ENCODE results near the gene NOX4.
"Not testable (repeated sequence)": the region's sequence is repeated elsewhere in the genome, so short reads cannot be mapped to it uniquely, and the experiment has no call there.

NOX4 gene

DNA sequence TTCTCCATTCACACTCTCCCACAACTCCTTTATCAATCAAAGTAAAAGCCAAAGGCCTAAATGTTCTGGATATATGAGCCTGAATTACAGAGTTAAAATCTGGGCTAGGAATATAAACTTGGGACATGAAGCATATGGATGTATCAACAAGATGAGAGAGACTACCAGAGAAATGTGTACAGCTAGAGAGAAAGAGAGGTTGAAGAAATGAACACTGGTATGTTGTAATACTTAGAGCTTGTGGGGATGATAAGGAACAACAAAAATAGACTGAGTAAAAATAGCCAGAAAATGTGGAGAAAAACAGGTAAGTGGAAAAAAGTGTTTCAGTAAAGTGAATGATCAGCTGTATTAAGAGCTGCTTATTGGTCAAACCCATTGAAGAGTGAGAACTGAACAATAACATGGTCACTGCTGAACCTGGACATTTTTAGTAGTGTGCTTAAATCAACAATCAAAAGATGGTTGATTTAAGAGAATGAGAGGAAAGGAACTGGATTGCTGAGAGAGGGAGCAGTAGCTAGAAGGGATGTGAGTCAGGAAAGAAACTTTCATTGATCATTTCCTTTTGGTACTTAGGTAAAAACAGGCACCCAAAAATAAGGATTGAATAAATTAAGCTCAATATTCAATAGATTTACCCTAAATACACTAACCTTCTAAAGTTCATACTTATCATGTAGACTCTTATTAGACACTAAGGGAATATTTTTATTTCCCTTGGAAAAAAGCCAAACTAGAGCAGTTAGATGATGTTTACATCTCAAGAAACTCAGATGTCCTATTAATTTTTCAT, 111.0 kb downstream of the NOX4 start:
- not testable (repeated sequence) for DNase-seq (ENCODE audit: low spot score)

DNA sequence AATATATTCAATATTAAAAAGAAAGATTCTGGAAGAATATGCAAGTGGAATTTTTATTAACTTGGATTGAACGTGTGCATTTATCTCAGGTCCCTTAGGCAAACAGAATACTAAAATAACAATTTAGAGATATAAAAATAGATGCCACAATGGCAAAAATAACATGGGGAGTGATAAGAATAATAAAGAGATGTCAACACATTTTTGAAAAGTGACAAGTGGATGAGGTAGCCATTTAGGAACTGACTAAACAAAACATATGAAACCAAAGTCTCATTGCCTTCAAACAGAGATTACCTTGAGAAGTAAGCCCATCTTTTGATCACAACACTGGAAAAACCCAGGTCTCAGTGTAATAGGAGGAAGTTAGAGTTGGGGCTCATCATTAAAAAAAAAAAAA, 112.2 kb downstream of the NOX4 start:
- not testable (repeated sequence) for DNase-seq (ENCODE audit: low spot score)

- DNase-seq (ENCODE audit: low spot score) = not testable (repeated sequence)
These were observed 121.8 kb downstream of the NOX4 start for GRCh38 chr11:89369356-89369755.

DNA sequence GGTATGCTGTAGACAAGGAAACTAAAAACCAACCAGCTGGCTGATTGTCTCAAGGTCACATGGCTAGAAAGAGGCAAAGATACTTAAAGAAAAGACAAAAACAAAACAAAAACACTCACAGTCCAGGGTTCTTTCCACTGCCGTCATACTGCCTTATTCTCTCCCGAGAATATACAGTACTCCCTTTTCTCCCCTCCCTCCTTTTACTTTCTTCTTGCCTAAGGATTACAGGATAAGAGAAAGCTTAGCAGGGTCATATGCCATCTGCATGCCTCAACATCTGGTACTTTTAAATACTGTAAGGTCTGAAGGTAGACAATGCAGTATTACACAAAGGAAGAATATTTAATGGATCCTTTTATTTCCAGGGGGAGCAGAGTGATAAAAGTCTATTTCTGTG, 126.3 kb downstream of the NOX4 start:
- not testable (repeated sequence) for DNase-seq (ENCODE audit: low spot score)

DNA sequence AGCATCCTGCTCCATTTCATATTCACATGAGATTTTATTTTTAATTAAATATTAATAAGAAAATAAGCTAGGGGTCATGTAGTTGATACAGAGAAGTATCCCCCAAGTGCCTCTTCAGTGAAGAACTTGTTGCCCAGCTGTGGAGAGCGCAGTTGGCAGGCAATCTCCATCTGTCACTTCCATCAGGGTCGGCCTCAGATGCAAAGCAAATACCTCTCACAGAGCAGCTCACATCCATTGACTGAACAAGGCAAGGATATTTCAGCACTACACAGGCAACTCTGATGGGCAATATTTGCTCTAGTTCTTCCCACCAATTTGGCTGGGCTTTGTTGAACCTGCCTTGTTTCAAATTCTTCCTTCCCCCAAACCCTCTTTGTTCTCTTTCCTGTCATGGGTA, 129.4 kb downstream of the NOX4 start:
- no peak for DNase-seq (ENCODE audit: low spot score)

DNA sequence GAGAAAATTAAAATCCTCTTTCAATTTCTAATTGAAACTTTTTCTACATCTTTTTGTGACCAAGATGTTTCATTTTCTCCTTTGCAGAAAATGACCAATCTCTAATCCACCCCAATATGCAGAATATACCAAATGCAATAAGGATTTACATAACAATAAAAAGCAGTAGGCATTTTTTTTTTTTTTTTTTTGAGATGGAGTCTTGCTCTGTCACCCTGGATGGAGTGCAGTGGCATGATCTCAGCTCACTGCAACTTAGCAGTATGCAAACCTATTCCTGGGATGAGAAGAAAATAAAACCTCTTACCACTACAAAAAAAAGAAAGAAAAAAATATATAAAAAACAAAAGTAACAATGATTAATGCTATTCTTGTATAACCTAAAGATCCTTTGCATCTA, 132.0 kb downstream of the NOX4 start:
- DNase-seq (ENCODE audit: low spot score) = not testable (repeated sequence)

- DNase-seq (ENCODE audit: low spot score) = no peak
These were observed 132.4 kb downstream of the NOX4 start for GRCh38 chr11:89358761-89359160.

DNA sequence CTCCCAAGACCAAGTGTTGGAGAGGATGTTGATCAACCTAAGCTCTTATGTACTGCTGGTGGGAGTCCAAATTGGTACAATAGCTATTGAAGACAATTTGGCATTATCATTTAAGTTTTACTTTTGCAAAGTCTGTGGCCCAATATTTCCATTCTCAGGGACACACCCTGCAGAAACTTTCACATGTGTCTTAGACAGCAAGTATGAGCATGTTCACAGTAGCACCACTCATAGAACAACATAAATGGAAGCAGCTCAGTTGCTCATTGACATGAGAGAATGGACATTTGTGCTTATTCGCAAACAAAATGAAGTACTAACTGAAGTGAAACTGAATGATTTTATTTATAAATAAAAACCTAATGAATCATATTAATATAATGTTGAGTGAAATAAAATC, 135.5 kb downstream of the NOX4 start:
- DNase-seq (ENCODE audit: low spot score) = no peak

DNA sequence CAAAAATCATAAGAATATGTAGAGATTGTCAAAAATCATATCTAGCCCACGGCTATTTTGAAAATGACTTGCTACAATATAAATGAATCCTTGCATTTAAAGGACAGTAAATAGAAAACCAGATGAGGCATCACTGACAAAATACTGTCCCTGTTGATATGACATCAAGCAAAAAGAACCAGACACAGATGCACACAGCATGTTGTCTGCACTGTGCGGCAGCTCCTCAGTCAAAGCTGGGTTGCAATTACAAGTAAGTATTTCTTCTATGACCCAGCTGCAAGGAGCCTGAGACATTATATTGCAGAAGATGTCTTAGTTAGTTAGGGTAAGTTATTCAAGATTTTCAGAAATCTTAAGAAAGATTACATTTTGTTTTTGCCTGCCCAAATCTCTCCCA, 136.7 kb downstream of the NOX4 start:
- not testable (repeated sequence) for DNase-seq (ENCODE audit: low spot score)

- no peak for DNase-seq (ENCODE audit: low spot score)
These were observed 144.1 kb downstream of the NOX4 start for GRCh38 chr11:89347071-89347470.

- DNase-seq (ENCODE audit: low spot score) = no peak
These were observed 144.6 kb downstream of the NOX4 start for GRCh38 chr11:89346601-89347000.

DNA sequence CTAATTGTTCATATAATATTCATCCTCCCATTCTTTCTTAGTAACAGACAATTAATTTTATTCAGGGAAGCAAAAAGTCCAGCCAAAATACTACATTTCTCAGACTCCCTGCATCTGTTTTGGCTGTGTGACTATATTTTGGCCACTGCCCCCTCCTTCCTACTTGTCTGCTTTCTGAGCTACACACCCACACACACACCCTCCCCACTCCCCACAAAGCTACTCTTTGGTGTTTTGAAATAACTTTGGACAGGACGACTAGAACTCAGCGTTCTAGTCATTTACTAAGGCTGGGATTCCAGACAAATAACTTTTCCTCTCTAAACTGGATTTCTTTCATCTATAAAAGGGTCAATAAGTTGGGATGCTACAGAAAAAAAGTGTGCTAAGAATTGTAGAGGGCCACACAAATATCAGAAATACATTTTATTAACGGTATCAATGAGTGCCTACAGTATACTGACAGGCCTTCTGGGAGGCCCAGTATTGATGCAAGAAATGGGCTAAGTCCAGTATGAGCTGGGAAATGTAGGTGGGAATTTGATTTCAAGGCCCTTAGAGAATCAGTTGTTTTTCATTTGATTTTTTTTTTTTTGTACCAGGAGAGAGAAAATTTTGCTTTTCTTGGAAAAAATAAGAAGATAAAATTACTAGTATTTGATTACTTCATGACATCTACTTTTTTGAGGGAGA, 148.1 kb downstream of the NOX4 start:
- not testable (repeated sequence) for DNase-seq (ENCODE audit: low spot score)

- DNase-seq (ENCODE audit: low spot score) = not testable (repeated sequence)
These were observed 150.7 kb downstream of the NOX4 start for GRCh38 chr11:89340450-89340849.

GRCh38 chr11:89338073-89338472, 153.1 kb downstream of the NOX4 start:
- DNase-seq (ENCODE audit: low spot score) = not testable (repeated sequence)

DNA sequence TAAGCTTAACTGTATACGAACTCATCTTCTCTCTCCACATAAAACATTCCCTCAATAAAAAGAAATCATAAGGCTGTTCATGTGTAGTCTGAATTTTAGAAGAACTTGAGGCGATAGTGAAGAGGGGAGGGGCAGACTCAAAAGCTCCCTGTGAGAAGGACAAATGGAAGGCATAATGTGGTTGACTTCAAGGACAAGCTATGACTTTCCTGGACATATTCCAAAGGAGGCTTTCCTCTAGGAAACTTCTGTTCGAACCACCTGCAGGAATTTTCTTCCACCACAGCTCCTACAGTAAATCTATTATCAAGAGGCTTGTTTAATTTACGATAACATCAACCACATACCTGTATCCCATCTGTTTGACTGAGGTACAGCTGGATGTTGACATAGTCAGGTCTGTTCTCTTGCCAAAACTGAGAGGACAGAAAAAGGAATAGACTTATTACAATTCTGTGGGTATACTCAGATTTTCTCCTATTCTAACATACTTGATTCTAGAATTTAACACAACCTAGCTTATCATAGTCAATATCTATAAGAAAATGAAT, 154.0 kb downstream of the NOX4 start:
- not testable (repeated sequence) for DNase-seq (ENCODE audit: low spot score)

DNA sequence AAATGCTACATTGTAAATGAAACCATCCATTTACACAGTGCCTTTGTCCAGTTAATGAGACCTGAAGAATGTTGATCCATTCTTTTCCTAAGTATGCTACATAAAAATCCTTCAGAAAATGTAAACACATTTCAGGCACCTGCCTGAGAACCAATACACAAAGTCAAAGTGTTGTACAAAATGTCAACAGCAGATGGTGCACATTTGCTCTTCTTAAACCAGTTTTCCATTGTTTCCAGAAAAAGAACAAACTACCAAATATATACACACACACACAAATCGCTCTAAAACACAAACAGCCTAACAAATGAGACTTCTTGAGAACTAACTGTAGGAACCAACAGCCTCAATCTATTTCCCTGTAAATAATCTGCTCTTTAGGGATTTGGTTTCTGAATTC, 157.5 kb downstream of the NOX4 start:
- not testable (repeated sequence) for DNase-seq (ENCODE audit: low spot score)

DNA sequence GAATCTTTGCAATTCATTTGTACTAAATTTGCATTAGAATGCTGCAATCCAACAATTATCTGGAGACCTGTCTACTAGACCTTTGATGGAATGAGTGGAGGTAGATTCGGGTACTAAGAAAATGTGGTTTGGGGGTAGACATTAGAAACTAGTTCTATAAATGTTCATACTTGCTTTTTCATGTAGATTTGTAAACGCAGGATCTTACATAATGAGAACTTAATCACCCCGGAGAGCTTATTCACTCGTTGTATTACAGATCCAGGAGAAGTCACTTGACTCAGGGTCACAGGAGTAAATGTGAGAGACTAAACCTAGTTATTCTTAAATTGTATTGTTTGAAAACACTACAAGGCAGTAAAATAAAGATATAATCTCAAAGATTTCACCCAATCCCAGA, 159.2 kb downstream of the NOX4 start:
- not testable (repeated sequence) for DNase-seq (ENCODE audit: low spot score)

GRCh38 chr11:89327885-89328284, 163.3 kb downstream of the NOX4 start:
- DNase-seq (ENCODE audit: low spot score) = no peak

DNA sequence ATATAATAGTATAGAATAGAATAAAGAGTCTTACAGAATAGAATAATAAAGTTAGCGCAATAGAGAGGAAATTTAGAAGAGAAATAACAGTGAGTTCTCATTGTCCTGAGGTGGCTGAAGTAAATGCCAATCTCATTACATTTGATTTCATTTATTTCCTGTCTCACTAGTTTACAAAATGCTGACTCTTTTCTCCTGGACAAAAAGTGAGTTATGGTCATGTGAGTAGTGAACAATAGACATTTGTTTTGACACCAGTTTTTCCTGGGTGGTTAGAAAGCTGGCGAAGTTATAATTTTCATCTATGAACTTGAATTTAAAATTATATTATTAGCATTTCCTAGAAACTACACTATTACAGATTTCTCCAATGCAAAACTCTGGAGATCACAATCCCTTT, 169.8 kb downstream of the NOX4 start:
- DNase-seq (ENCODE audit: low spot score) = no peak

DNA sequence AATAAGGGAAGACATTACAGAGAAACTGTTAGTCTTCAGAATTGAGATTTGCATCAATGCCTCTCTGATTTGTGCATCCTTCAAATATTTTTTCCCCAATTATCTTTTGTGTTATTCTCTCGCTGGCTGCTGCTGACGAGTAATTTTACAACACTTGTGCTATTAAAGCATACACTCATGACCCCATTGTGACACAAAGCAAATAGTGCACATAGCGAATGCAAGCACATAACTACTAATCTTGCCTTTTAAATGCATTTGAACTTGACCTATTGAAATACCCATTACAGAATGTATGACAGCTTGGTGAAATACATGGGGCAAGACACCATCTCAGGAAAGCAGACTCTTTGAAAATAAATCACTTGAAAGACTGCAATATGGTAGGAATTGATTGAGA, 180.6 kb downstream of the NOX4 start:
- DNase-seq (ENCODE audit: low spot score) = not testable (repeated sequence)

GRCh38 chr11:89309321-89309985, 181.7 kb downstream of the NOX4 start:
- not testable (repeated sequence) for DNase-seq (ENCODE audit: low spot score)

GRCh38 chr11:89308272-89308671, 182.9 kb downstream of the NOX4 start:
- not testable (repeated sequence) for DNase-seq (ENCODE audit: low spot score)

GRCh38 chr11:89303029-89303428, 188.1 kb downstream of the NOX4 start:
- DNase-seq (ENCODE audit: low spot score) = not testable (repeated sequence)
